HL-60 (cell line): ENCODE results near the gene DCC.

Experiments
- POLR2AphosphoS5 ChIP-seq: IDR thresholded peaks from 2 replicates; pipeline ENCODE4 v1.6.1; 2012; ENCODE audit warnings: low read depth
- REST ChIP-seq: IDR thresholded peaks from 2 replicates; pipeline ENCODE4 v1.6.1; 2012; ENCODE audit warnings: low read depth; ENCODE audit not compliant: insufficient replicate concordance
- TF ChIP-seq, protein P1 (sequence below): IDR thresholded peaks from one replicate; pipeline ENCODE4 v1.5.1; 2011; ENCODE audit warnings: low read length, control low read depth, inconsistent platforms; ENCODE audit not compliant: insufficient read depth

DNA sequence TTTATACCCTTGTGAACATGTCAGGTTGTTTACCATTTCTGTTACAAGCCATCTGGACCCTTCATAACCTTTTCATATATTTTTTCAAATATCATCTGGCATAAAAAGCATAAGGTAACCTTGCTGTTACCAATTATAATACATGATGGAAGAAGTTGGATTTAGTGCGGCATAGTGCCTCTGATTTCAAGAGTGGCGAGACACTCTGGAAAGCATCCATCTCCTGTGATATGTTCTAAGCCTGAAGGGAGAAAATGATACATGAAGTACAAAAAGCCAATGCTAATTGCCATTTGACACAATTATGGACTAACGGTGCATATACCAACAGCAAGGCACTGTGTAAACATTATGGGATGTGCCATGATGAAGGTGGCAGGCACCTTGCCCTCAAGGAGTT lies 75.1 kb downstream of the DCC start:
- TF ChIP-seq REST (no peak), POLR2AphosphoS5 (no peak)
- TF ChIP-seq, protein P1, sequence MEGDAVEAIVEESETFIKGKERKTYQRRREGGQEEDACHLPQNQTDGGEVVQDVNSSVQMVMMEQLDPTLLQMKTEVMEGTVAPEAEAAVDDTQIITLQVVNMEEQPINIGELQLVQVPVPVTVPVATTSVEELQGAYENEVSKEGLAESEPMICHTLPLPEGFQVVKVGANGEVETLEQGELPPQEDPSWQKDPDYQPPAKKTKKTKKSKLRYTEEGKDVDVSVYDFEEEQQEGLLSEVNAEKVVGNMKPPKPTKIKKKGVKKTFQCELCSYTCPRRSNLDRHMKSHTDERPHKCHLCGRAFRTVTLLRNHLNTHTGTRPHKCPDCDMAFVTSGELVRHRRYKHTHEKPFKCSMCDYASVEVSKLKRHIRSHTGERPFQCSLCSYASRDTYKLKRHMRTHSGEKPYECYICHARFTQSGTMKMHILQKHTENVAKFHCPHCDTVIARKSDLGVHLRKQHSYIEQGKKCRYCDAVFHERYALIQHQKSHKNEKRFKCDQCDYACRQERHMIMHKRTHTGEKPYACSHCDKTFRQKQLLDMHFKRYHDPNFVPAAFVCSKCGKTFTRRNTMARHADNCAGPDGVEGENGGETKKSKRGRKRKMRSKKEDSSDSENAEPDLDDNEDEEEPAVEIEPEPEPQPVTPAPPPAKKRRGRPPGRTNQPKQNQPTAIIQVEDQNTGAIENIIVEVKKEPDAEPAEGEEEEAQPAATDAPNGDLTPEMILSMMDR: no peak
